ENCODE data around the gene CRLF1.

DNA sequence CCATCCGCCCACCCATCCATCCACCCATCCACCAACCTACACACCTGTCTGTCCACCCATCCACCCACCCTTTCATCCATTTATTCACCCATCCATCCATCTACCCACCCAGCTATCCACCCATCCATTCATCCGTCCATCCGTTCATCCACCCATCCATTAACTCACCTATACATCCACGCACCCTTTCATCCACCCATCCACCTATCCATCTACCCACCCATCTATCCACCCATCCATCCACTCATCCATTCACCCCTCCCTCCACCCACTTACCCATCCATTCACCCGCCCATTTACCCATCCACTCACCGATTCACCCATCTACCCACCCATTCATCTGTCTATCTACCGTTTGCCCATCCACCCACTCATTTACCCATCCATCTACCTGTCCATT, 47.9 kb upstream of the CRLF1 start:
- TF ChIP-seq, protein P1, sequence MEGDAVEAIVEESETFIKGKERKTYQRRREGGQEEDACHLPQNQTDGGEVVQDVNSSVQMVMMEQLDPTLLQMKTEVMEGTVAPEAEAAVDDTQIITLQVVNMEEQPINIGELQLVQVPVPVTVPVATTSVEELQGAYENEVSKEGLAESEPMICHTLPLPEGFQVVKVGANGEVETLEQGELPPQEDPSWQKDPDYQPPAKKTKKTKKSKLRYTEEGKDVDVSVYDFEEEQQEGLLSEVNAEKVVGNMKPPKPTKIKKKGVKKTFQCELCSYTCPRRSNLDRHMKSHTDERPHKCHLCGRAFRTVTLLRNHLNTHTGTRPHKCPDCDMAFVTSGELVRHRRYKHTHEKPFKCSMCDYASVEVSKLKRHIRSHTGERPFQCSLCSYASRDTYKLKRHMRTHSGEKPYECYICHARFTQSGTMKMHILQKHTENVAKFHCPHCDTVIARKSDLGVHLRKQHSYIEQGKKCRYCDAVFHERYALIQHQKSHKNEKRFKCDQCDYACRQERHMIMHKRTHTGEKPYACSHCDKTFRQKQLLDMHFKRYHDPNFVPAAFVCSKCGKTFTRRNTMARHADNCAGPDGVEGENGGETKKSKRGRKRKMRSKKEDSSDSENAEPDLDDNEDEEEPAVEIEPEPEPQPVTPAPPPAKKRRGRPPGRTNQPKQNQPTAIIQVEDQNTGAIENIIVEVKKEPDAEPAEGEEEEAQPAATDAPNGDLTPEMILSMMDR (IDR thresholded peaks at IDR 0.05; ENCODE audit: low read depth, low read length) = no peak
- TF ChIP-seq EZH2phosphoT487 (IDR thresholded peaks at IDR 0.05; ENCODE audit: low read depth) = no peak

All from OCI-LY3 (cell line).